ENCODE data around the gene NTRK3.

NTRK3 gene

GRCh38 chr15:88257311-88258092, 963 bp upstream of the NTRK3 start:
- peak in 1 of 2 experiments; percentile 13 for DNase-seq

GRCh38 chr15:88255484-88256278, 858 bp downstream of the NTRK3 start:
- DNase-seq, result no peak

DNA sequence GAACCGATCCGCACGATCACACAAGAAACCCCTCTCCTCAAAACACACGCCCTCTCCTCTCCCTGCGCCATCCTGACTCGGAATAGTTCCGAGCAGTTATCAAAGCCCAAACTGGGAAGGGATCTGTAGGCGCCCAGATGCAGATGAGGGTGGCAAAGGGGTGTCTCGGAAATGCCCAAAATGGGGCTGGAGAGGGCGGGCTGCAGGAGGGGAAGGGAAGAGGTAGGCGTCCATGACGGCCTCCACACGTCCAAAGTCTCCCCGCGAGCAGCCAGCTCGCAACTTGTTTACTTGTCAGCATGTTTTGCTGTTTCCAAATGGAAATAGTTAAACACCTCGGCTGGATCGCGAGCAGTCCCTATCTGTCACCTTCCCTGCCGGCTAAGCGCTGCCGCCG, 1.5 kb downstream of the NTRK3 start:
- no peak for DNase-seq

DNA sequence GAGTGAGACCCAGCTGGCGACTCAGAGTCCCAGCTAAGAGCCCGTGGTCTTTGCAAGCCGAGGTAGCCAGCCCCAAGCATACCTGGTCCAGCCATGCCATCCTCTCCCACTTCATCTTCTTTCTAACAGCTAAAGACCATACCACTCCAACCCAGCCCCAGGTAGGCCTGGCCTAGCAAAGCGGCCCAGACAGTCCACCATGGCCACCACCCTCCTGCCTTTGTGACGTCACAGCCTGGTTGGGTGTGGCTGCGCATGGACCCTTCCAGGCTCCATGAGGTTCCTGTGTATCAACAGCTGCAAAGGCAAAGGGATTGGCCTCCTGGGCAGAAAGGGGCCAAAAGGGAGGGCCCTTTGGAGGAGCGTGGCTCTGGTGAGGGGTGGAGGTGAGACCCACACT, 4.1 kb downstream of the NTRK3 start:
- DNase-seq, result no peak

DNA sequence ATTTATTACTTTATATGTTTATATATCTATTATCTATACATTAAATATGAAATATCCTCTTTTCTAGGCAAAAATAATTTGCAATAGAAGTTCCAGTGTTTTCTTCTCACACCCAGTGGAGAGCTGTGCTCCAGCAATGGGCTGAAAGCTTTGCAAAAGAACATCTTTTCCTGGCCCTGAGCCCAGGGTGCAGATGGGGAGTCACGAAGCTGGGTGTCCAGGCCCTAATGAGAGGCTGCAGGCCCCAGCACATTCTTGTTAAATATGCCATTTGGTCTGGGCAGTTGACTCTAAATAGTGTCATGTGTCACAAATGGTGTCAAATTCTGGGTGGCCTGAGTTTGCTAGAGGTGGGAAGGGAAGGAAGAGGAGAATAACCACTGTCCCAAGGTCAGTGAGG, 5.7 kb downstream of the NTRK3 start:
- DNase-seq, result peak in 1 of 2 experiments; percentile 45

GRCh38 chr15:88249220-88249619, 7.3 kb downstream of the NTRK3 start:
- DNase-seq, result no peak

GRCh38 chr15:88247914-88248313, 8.6 kb downstream of the NTRK3 start:
- DNase-seq, result no peak

- DNase-seq, result peak in 1 of 2 experiments; percentile 67
These were observed 9.7 kb downstream of the NTRK3 start for GRCh38 chr15:88246666-88247446.

- no peak for DNase-seq
These were observed 10.5 kb downstream of the NTRK3 start for GRCh38 chr15:88246081-88246480.

DNA sequence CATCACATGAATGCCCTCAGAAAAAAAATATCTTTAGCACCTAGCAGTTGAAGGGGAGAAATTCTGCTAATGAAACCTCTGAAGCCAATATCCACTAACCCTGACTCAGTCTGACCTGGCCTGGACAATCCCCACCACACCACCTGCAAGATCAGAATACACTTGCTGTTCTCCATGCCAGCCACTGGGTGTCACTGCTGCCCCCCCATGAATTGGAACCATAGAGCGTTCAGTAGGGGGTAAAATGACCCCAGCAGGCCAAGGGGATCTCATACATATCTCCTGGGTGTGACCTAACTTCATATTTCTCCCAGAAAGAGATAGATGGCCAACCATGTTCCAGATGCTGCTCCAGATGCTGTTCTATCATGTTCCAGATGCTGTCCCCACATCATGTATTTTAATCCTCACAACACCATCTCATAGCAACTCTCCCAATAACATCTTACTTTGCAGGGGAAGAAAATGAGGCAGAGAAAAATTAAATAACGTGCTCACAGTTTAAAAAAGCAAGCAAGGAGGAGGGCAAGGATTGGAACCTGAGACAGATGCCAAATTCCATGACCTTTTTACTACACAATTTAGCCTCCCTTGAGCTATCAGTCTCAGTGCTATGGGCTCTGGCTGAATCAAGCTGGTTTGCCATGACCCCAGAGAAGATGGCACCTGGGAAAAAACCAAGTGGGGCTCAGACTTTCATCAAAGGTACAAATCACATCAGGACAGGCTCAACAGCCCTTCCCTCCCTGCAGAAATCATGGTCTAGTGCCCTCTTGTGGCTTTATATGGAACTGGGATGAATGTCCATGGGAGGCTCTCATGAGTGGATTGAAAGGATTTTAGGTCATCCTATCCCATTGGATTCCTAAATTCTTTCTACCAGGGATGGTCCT, 12.4 kb downstream of the NTRK3 start:
- no peak for DNase-seq

GRCh38 chr15:88242586-88243555, 13.7 kb downstream of the NTRK3 start:
- no peak for DNase-seq

- no peak for DNase-seq
These were observed 15.1 kb downstream of the NTRK3 start for GRCh38 chr15:88241461-88241860.

DNA sequence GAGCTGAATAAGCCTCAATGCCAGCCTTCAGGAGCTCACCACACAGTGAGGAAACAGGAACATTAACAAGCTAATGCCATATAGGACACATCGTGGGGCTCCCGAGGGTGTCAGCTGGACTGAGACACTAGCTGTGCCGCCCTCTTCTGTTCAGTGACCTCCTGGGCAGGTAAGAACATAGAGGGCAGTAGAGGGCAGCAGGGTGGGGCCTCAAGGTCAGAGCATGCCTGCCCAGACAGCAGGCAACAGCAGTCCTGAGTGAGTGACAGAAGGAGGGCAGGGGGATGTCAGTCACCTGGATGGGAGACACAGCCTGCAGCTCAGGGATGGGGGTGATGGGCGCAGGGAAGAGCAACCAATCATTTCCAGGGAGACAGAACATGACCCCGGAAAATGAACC, 15.5 kb downstream of the NTRK3 start:
- no peak for DNase-seq

DNA sequence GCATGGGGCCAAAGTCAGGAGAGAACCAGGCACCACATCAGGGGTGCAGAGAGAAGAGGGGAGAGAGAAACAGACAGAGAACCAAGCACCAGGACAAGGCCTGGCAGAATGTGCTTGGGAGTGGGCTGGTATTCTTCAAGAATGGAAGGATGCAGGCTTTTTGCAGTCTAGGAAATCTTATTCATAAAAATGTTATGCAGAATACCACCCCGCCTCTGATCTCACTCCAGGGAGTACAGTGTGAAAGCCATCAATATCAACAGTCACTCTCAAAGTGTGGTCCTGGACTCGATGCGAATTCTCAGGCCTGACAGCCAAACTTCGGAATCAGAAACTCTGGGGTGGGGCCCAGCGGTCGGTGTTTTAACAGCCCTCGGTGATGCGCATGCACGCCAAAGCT, 16.9 kb downstream of the NTRK3 start:
- no peak for DNase-seq

DNA sequence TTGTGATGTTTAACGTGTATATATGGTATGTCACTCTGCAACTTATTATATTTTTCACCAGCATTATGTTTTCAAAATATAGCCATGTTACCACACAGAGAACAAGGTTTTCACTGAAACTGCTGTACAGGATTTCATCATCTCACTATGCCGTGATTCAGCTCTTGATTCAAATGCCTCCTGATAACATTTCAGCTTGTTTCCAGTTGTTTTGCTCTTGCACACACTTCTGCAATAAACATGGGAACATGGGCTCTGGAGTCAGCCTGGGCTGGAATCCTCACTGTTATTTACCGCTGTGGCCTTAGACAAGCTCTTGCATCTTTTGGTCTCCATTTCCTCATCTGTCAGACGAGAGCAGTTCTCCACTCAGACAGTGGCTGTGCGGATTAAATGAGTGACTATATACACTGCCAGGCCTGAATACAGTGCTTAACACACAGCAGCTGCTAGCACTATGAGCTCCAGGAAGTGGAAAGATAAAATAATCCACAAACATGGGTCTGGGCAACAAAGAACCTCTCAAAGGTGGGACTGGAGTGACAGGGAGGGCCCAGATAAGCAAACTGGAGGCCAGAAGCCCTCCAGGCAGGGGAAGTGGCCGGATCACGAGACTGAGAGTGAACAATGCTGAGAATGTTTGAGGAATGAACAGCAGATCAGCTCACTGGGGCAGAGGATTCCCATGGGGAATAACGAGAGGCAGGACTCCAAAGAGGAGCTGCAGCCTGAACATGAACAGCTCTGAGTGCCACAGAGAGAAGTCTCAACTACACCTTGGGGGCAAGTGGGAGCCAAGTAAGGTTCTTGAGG, 17.7 kb downstream of the NTRK3 start:
- no peak for DNase-seq

GRCh38 chr15:88234711-88235110, 21.8 kb downstream of the NTRK3 start:
- DNase-seq, result no peak

GRCh38 chr15:88233921-88234320, 22.6 kb downstream of the NTRK3 start:
- DNase-seq, result no peak

GRCh38 chr15:88232771-88233201, 23.8 kb downstream of the NTRK3 start:
- DNase-seq, result no peak

GRCh38 chr15:88231909-88232644, 24.5 kb downstream of the NTRK3 start:
- DNase-seq, result no peak

All from cerebellar nuclear complex (tissue), 1 donor.